Lower lobe of right lung (tissue), 2 donors: Measurements from ENCODE around the gene KAT6B. TPM values are rescaled to one million over a fixed set of nuclear protein-coding genes. Genes with fewer than 3 reads are reported as not detected.

Experiments
- ATAC-seq, 2 donors: fragments of 200-7000 bp; cut with Tn5 transposase; one replicate each; pipeline ENCODE4 v1.9.1; 2020 to 2022; ENCODE audit warnings: mild to moderate bottlenecking in 2 of 2, moderate library complexity in 2 of 2
- DNase-seq: peaks from one replicate; pipeline ENCODE4 v3.0.0-alpha.2; 2020
- H3K27ac ChIP-seq: fragments of 200-600 bp; one replicate; pipeline ENCODE4 v1.8.0; 2022
- H3K27me3 ChIP-seq: fragments of 200-600 bp; one replicate; pipeline ENCODE4 v1.8.0; 2022; ENCODE audit warnings: low read depth
- H3K36me3 ChIP-seq: fragments of 200-600 bp; one replicate; pipeline ENCODE4 v1.8.0; 2022; ENCODE audit warnings: mild to moderate bottlenecking
- H3K4me1 ChIP-seq: fragments of 200-600 bp; one replicate; pipeline ENCODE4 v1.8.0; 2022
- H3K4me3 ChIP-seq: fragments of 200-600 bp; one replicate; pipeline ENCODE4 v1.8.0; 2022; ENCODE audit warnings: mild to moderate bottlenecking
- H3K9me3 ChIP-seq: fragments of 200-600 bp; one replicate; pipeline ENCODE4 v1.8.0; 2022
- CTCF ChIP-seq: fragments of 200-600 bp; IDR thresholded peaks from one replicate; pipeline ENCODE4 v1.8.0; 2022; ENCODE audit warnings: antibody characterized with exemption, mild to moderate bottlenecking
- intact Hi-C: fragments of 100-400 bp; cut with DNase I; formaldehyde crosslinking; loops from one replicate; pipeline ENCODE4 v1.11.0; 2022
- total RNA-seq: library from RNA; stranded (reverse); fragmentation: NEBNext Ultra II Directional; extraction: Animal tissue kit (Norgen Biotek cat#: 25700); gene quantifications from one replicate; pipeline ENCODE4 v1.2.1, GENCODE V29; 2021
- donor health status: DM: no; HTN: yes; CAD: no; lungs with severe emphysema.

Gene KAT6B
- total RNA-seq, 1 donor from 2014 or later, result 46.3 TPM

- Histone ChIP-seq H3K27ac (no peak overlapping the region), H3K4me3 (no peak overlapping the region), H3K9me3 (no peaks in the 10 kb centered on the region), H3K27me3 (no peaks in the 10 kb centered on the region), H3K4me1 (peaks cover 57% of the 10 kb centered on the region), H3K36me3 (no peaks in the 10 kb centered on the region)
- DNase-seq, result peak; percentile 61
- no peak for TF ChIP-seq CTCF
- ATAC-seq, result no peak
- intact Hi-C loops, result no loop called here
These were observed 106.2 kb downstream of the KAT6B start for GRCh38 chr10:74932648-74933047.

GRCh38 chr10:74934100-74934812 is 107.9 kb downstream of the KAT6B start:
- no peak for DNase-seq
- peaks cover 50% of the 10 kb centered on the region for H3K4me1 ChIP-seq
- TF ChIP-seq CTCF, result no peak

GRCh38 chr10:74936577-74937265 is 110.3 kb downstream of the KAT6B start:
- DNase-seq (no peak), ATAC-seq (peak in 1 of 2 donors; percentile 41)
- Histone ChIP-seq H3K27me3 (no peaks in the 10 kb centered on the region), H3K9me3 (no peaks in the 10 kb centered on the region), H3K27ac (no peak overlapping the region), H3K4me1 (peaks cover 40% of the 10 kb centered on the region), H3K36me3 (no peaks in the 10 kb centered on the region), H3K4me3 (no peak overlapping the region)
- intact Hi-C loops, result no loop called here
- TF ChIP-seq CTCF, result no peak

More at GRCh38 chr10:74934100-74934812, 107.9 kb downstream of the KAT6B start:
- no peaks in the 10 kb centered on the region for H3K36me3 ChIP-seq
- H3K9me3 ChIP-seq, result no peaks in the 10 kb centered on the region
- no peak for ATAC-seq
- H3K27ac ChIP-seq, result no peak overlapping the region
- intact Hi-C loops, result no loop called here
- no peaks in the 10 kb centered on the region for H3K27me3 ChIP-seq
- no peak overlapping the region for H3K4me3 ChIP-seq

- H3K4me3 ChIP-seq, result no peak overlapping the region
- DNase-seq, result no peak
- intact Hi-C loops, result no loop called here
- no peaks in the 10 kb centered on the region for H3K9me3 ChIP-seq
- no peak overlapping the region for H3K27ac ChIP-seq
- no peaks in the 10 kb centered on the region for H3K36me3 ChIP-seq
- ATAC-seq, result peak in 1 of 2 donors; percentile 57
- no peaks in the 10 kb centered on the region for H3K27me3 ChIP-seq
- H3K4me1 ChIP-seq, result peaks cover 40% of the 10 kb centered on the region
- TF ChIP-seq CTCF, result no peak
These were observed 111.0 kb downstream of the KAT6B start for GRCh38 chr10:74937266-74937856.

GRCh38 chr10:74944205-74944604 is 117.8 kb downstream of the KAT6B start:
- TF ChIP-seq CTCF, result no peak
- Histone ChIP-seq H3K9me3 (no peaks in the 10 kb centered on the region), H3K36me3 (no peaks in the 10 kb centered on the region), H3K4me1 (peaks cover 20% of the 10 kb centered on the region), H3K27me3 (no peaks in the 10 kb centered on the region), H3K4me3 (no peak overlapping the region), H3K27ac (no peak overlapping the region)
- DNase-seq, result no peak
- intact Hi-C loops, result no loop called here
- ATAC-seq, result no peak
